Esophagus squamous epithelium (tissue), 5 donors: ENCODE results near the gene DUSP12. TPM values are rescaled to one million over a fixed set of nuclear protein-coding genes. Genes with fewer than 3 reads are reported as not detected.

Experiments used
- DNase-seq: peaks from one replicate; lab custom pipeline; 2025; lab: John Stamatoyannopoulos, UW
- H3K27ac ChIP-seq, 4 donors: fragments of 200-600 bp; sonication (generic); one replicate each; pipeline ENCODE4 v1.5.1; 2016 to 2019; ENCODE audit warnings: mild to moderate bottlenecking in 1 of 4
- H3K27me3 ChIP-seq, 4 donors: fragments of 200-600 bp; sonication (generic); 1 replicate in 3 of 4; 2 replicates in 1 of 4; pipeline versions ENCODE4 v1.5.1 to v1.6.0; 2017 to 2021; ENCODE audit warnings: antibody characterized with exemption in 1 of 4
- H3K36me3 ChIP-seq, 3 donors: fragments of 200-600 bp; sonication (generic); one replicate each; pipeline ENCODE4 v1.5.1; 2016 to 2019
- H3K4me1 ChIP-seq, 3 donors: fragments of 200-600 bp; sonication (generic); one replicate each; pipeline ENCODE4 v1.5.1; 2017 to 2019
- H3K4me3 ChIP-seq, 4 donors: fragments of 200-600 bp; sonication (generic); 1 replicate in 3 of 4; 2 replicates in 1 of 4; pipeline ENCODE4 v1.5.1; 2016 to 2019; ENCODE audit warnings: mild to moderate bottlenecking in 2 of 4, moderate library complexity in 1 of 4
- H3K9me3 ChIP-seq, 3 donors: fragments of 200-600 bp; sonication (generic); one replicate each; pipeline ENCODE4 v1.5.1; 2016 to 2019
- POLR2A ChIP-seq, 4 donors: fragments of 450-650 bp; IDR thresholded peaks; one replicate each; pipeline ENCODE4 v1.6.1; 2017; ENCODE audit warnings: antibody characterized with exemption in 4 of 4, mild to moderate bottlenecking in 4 of 4, moderate library complexity in 3 of 4
- WGBS, 2 donors: methylation state at CpG; one replicate each; pipeline ENCODE4 v1.1.5; 2018; 5-methylcytosine and 5-hydroxymethylcytosine counted together
- intact Hi-C: fragments of 100-400 bp; cut with DNase I; formaldehyde crosslinking; loops from one replicate; pipeline ENCODE4 v1.15.0; 2022
- total RNA-seq, 4 donors: library from RNA; depleted of rRNA; stranded (reverse); fragments of >200 nt; gene quantifications; one replicate each; pipeline ENCODE4 v1.1.0, GENCODE V29; 2016
- TF ChIP-seq, protein P1 (sequence below), 6 experiments: fragments of 450-650 bp in 4 of 6; fragments of 200-600 bp in 2 of 6; sonication (generic) in 2 of 6; IDR thresholded peaks; one replicate each; pipeline ENCODE4 v1.5.1; 2016 to 2019; ENCODE audit warnings: antibody characterized with exemption in 6 of 6, mild to moderate bottlenecking in 4 of 6, moderate library complexity in 4 of 6
- donor health status: DM: yes; HTN: yes; CAD: no.

The DUSP12 gene
- total RNA-seq, 4 donors from 2014 or later, result 6.0 to 24.0 (median 15.1) TPM

GRCh38 chr1:161706482-161707347, 42.9 kb upstream of the DUSP12 start, which contains the start of gene FCRLA:
FCRLA (plus strand) TSS chr1:161707229; CDS start chr1:161707265, 36 bp downstream.
- Histone ChIP-seq H3K27ac (no peak within 1 kb of the TSS), H3K27me3 (peaks cover 0 to 7% (median 0%) of the 10 kb centered on the region in 4 donors), H3K9me3 (no peaks in the 10 kb centered on the region), H3K4me3 (no peak within 1 kb of the TSS), H3K36me3 (no peaks in the 10 kb centered on the region), H3K4me1 (no peaks in the 10 kb centered on the region)
- 22% methylated on average over 4 of the region's 4 CpGs for WGBS, 2 donors
- intact Hi-C loops, result no loop called here
- no peak for DNase-seq
- TF ChIP-seq, protein P1, sequence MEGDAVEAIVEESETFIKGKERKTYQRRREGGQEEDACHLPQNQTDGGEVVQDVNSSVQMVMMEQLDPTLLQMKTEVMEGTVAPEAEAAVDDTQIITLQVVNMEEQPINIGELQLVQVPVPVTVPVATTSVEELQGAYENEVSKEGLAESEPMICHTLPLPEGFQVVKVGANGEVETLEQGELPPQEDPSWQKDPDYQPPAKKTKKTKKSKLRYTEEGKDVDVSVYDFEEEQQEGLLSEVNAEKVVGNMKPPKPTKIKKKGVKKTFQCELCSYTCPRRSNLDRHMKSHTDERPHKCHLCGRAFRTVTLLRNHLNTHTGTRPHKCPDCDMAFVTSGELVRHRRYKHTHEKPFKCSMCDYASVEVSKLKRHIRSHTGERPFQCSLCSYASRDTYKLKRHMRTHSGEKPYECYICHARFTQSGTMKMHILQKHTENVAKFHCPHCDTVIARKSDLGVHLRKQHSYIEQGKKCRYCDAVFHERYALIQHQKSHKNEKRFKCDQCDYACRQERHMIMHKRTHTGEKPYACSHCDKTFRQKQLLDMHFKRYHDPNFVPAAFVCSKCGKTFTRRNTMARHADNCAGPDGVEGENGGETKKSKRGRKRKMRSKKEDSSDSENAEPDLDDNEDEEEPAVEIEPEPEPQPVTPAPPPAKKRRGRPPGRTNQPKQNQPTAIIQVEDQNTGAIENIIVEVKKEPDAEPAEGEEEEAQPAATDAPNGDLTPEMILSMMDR (IDR thresholded peaks at IDR 0.05), result no peak
- TF ChIP-seq POLR2A (IDR thresholded peaks at IDR 0.05), result no peak

- DNase-seq, result no peak
- 80 to 81% methylated on average over 2 of the region's 2 CpGs for WGBS, 2 donors
- Histone ChIP-seq H3K27ac (no peak overlapping the region), H3K4me1 (no peaks in the 10 kb centered on the region), H3K4me3 (no peak overlapping the region), H3K27me3 (peaks cover 0 to 10% (median 0%) of the 10 kb centered on the region in 4 donors), H3K36me3 (no peaks in the 10 kb centered on the region), H3K9me3 (no peaks in the 10 kb centered on the region)
- no peak for TF ChIP-seq POLR2A (IDR thresholded peaks at IDR 0.05)
- TF ChIP-seq, protein P1 (IDR thresholded peaks at IDR 0.05), result no peak
- intact Hi-C loops, result no loop called here
Observed at GRCh38 chr1:161707503-161707902, 42.1 kb upstream of the DUSP12 start.

DNA sequence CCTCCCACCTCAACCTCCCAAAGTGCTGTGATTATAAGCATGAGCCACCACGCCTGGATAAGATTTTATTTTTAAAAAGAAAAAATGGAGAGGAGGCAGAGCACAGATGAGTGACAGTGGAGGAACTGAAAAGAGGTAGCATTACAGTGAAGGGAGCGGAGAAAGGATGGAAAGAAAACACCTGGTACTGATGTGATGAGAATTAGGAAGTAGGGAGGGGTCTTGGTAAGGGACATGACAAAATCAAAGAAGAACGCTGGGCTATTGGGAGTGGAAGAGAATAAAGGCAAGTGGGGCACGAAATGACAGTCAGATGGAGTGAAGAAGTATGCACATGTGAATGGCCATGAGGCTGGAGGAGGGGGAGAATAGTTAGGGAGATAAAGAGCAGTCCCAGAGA, 40.2 kb upstream of the DUSP12 start:
- Histone ChIP-seq H3K27me3 (peaks cover 0 to 26% (median 0%) of the 10 kb centered on the region in 4 donors), H3K36me3 (no peaks in the 10 kb centered on the region), H3K4me3 (no peak overlapping the region), H3K9me3 (no peaks in the 10 kb centered on the region), H3K27ac (no peak overlapping the region), H3K4me1 (no peaks in the 10 kb centered on the region)
- DNase-seq, result no peak
- intact Hi-C loops, result no loop called here
- TF ChIP-seq, protein P1 (IDR thresholded peaks at IDR 0.05), result no peak
- no peak for TF ChIP-seq POLR2A (IDR thresholded peaks at IDR 0.05)
- WGBS, 2 donors, result 68 to 74% methylated on average over 4 of the region's 4 CpGs

DNA sequence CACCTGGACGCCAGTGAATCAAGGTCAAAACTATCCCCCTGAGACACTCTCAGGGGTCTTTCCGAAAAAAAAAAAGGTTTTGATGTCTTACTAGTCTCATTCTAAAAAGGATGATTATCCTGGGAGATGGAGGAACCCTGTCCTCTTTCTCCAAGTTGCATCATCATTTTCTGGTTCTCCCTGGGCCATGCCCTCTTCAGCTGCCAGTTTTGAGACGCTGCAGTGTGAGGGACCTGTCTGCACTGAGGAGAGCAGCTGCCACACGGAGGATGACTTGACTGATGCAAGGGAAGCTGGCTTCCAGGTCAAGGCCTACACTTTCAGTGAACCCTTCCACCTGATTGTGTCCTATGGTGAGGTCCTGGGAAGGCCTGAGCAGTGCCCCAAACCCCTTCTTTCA, 39.0 kb upstream of the DUSP12 start:
- Histone ChIP-seq H3K27ac (no peak overlapping the region), H3K9me3 (no peaks in the 10 kb centered on the region), H3K4me3 (no peak overlapping the region), H3K4me1 (no peaks in the 10 kb centered on the region), H3K36me3 (no peaks in the 10 kb centered on the region), H3K27me3 (peaks cover 0 to 27% (median 0%) of the 10 kb centered on the region in 4 donors)
- 77 to 94% methylated on average over 3 to 4 of the region's 4 CpGs for WGBS, 2 donors
- intact Hi-C loops, result no loop called here
- TF ChIP-seq, protein P1 (IDR thresholded peaks at IDR 0.05), result no peak
- no peak for TF ChIP-seq POLR2A (IDR thresholded peaks at IDR 0.05)
- no peak for DNase-seq
